Ishikawa (cell line): ENCODE results near the gene LRRC10B.

ENCODE experiments used
- CREB1 ChIP-seq: IDR thresholded peaks from 2 replicates; pipeline ENCODE4 v1.6.1; 2012; ENCODE audit warnings: low read depth
- TAF1 ChIP-seq: IDR thresholded peaks from 2 replicates; pipeline ENCODE4 v1.6.1; 2012; ENCODE audit warnings: low read depth, mild to moderate bottlenecking

- TF ChIP-seq CREB1 = no peak
- no peak for TF ChIP-seq TAF1
Measured at GRCh38 chr11:61545921-61546320, 37.4 kb downstream of the LRRC10B start.
